Aorta (tissue), 5 donors: Measurements from ENCODE around the gene TMPO. TPM values are rescaled to one million over a fixed set of nuclear protein-coding genes. Genes with fewer than 3 reads are reported as not detected.
"Not testable (repeated sequence)": the region's sequence is repeated elsewhere in the genome, so short reads cannot be mapped to it uniquely, and the experiment has no call there.

ENCODE experiments used
- ATAC-seq: fragments of 200-7000 bp; cut with Tn5 transposase; one replicate; pipeline ENCODE4 v1.9.1; 2022; ENCODE audit warnings: moderate library complexity; ENCODE audit not compliant: low FRiP score
- DNase-seq, 2 donors: peaks; one replicate each; pipeline ENCODE4 v3.0.0-alpha.2; 2020
- H3K27ac ChIP-seq, 2 donors: one replicate each; pipeline ENCODE4 v1.5.1; 2013; ENCODE audit warnings: low read length in 2 of 2, mild to moderate bottlenecking in 2 of 2, moderate library complexity in 2 of 2, control low read depth in 1 of 2, inconsistent platforms in 1 of 2, low read depth in 1 of 2
- H3K27me3 ChIP-seq, 2 donors: one replicate each; pipeline ENCODE4 v1.6.1; 2013; ENCODE audit warnings: control low read depth in 1 of 2, low read length in 1 of 2, mild to moderate bottlenecking in 1 of 2, moderate library complexity in 1 of 2; ENCODE audit not compliant: insufficient read depth in 2 of 2, control insufficient read depth in 1 of 2
- H3K36me3 ChIP-seq, 2 donors: one replicate each; pipeline ENCODE4 v1.6.1; 2013; ENCODE audit warnings: control low read depth in 1 of 2, low read length in 1 of 2, mild to moderate bottlenecking in 1 of 2; ENCODE audit not compliant: insufficient read depth in 2 of 2, control insufficient read depth in 1 of 2
- H3K4me1 ChIP-seq, 2 donors: one replicate each; pipeline ENCODE4 v1.6.1; 2013; ENCODE audit warnings: low read length in 2 of 2, control low read depth in 1 of 2, mild to moderate bottlenecking in 1 of 2, moderate library complexity in 1 of 2; ENCODE audit not compliant: insufficient read depth in 2 of 2, control insufficient read depth in 1 of 2
- H3K4me3 ChIP-seq, 2 donors: one replicate each; pipeline ENCODE4 v1.5.1; 2013; ENCODE audit warnings: low read length in 2 of 2, control low read depth in 1 of 2, mild to moderate bottlenecking in 1 of 2
- H3K9me3 ChIP-seq: one replicate; pipeline ENCODE4 v1.6.1; 2013; ENCODE audit warnings: mild to moderate bottlenecking, low read length; ENCODE audit not compliant: control insufficient read depth
- WGBS, 2 donors: extraction: QIAGEN DNeasy Blood & Tissue Kit; methylation state at CpG; one replicate each; pipeline ENCODE4 v1.1.7; 2013; 5-methylcytosine and 5-hydroxymethylcytosine counted together
- intact Hi-C, 2 donors: fragments of 100-400 bp; cut with DNase I; formaldehyde crosslinking; loops; one replicate each; pipeline versions ENCODE4 v1.14.2 to v1.15.0; 2022
- polyA plus RNA-seq, 2 donors: library from polyadenylated mRNA; stranded (reverse); fragments of 200-250 nt; gene quantifications; one replicate each; pipeline ENCODE4 v1.2.3, GENCODE V29; 2013
- total RNA-seq, 2 donors: library from RNA; stranded (reverse); fragmentation: NEBNext Ultra II Directional; extraction: Animal tissue kit (Norgen Biotek cat#: 25700); gene quantifications; one replicate each; pipeline ENCODE4 v1.2.1, GENCODE V29; 2021
- donor health status: healthy with polysubstance abuse.
- donor health status: Bipolar disorder and iron deficiency.
- donor health status: DM: no; HTN: no; CAD: no.
- donor health status: DM: no; HTN: no; CAD: no.
- donor health status: DM: yes; HTN: yes; CAD: no.

TMPO gene
- total and polyA plus RNA-seq, 4 donors, result 15.2 to 48.3 (median 25.7) TPM

DNA sequence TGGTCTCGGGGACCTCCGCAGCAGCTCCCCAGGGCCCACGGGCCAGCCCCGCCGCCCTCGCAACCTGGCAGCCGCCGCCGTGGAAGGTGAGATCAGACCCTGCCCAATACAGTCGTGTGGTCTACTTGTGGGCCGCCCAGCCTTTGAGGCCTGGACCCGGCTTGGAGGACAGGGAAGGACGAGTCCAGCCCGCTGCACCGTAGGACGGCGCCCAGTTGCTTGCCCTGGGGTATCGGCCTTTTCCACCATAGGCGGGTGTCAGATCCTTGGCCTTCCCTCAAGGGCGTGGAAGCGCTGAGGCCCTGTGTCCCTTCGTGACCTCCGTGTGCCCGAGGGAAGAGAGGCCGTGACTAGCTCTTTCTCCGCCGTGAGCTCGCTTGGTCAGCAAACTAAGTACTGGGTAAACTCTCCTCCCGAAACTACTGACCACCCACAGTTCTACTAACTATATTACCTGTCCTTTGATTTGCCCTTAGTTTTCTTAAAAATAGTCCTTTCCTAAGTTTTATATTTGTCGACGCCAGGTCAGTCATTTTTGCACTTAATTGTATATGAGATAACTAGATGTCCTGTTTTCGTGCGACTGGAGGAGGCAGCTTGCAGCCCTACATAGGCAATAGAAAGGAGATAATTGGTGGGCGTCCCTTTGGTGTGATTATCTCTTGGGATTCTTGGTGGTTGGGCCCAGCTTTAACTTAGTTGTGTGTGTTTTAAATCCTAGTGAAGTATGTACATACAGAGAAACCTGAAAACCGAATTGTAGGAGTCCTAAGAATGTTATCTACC is 78.9 kb downstream of the TMPO start:
- H3K4me1 ChIP-seq, result no peaks in the 10 kb centered on the region
- H3K27ac ChIP-seq, result peak overlapping the region; percentile 69 to 93
- intact Hi-C loops, result loop anchor here (5.0 to 10.0 kb wide), 2 partner anchors 51 to 177 kb away; partner anchors contain the start of genes APAF1 (in 1 of the 2) and IKBIP (in 1 of the 2)
- no peaks in the 10 kb centered on the region for H3K9me3 ChIP-seq
- peak overlapping the region; percentile 38 to 98 for H3K4me3 ChIP-seq
- no peaks in the 10 kb centered on the region for H3K36me3 ChIP-seq
- WGBS, 2 donors, result 0% methylated on average over 35 of the region's 35 CpGs
- no peaks in the 10 kb centered on the region for H3K27me3 ChIP-seq
- ATAC-seq, result peak; percentile 78
- peak; percentile 68 to 81 for DNase-seq

DNA sequence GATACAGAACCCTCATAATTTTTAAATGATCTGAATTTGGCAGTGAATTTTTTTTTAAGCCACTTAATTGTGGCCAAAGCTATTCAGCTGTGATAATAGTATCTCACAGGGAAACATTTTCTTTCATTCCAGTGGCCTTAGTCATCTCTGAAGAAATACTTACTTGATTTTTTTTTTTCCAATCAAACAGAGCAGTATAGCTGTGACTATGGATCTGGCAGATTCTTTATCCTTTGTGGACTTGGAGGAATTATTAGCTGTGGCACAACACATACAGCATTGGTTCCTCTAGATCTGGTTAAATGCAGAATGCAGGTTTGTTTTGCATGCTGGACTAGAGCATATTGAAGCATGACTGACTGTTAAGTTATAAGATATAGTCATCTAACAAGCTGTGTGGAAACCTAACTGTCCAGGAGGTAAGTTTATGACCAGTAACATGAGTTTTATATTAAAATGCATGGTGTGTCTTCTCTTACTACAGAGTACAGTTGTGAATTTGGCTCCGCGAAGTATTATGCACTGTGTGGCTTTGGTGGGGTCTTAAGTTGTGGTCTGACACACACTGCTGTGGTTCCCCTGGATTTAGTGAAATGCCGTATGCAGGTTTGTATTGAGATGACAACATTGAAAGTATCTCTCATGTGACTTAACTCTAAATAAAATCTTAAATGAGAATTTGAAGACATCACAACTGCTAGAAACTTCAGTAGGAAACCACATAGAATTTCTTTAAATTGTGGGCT is 80.0 kb downstream of the TMPO start:
- peak overlapping the region; percentile 38 to 98 for H3K4me3 ChIP-seq
- DNase-seq, result no peak
- no peaks in the 10 kb centered on the region for H3K9me3 ChIP-seq
- no peak for ATAC-seq
- WGBS, 2 donors, result 49 to 53% methylated on average over 3 of the region's 3 CpGs
- no peaks in the 10 kb centered on the region for H3K27me3 ChIP-seq
- peaks cover 4% of the 10 kb centered on the region in 2 donors for H3K36me3 ChIP-seq
- intact Hi-C loops, result loop anchor here in 1 of 2 donors (10.0 kb wide), 1 partner anchor 49 kb away; the partner anchor contains the start of genes APAF1 and IKBIP
- H3K4me1 ChIP-seq, result no peaks in the 10 kb centered on the region
- no peak overlapping the region for H3K27ac ChIP-seq

DNA sequence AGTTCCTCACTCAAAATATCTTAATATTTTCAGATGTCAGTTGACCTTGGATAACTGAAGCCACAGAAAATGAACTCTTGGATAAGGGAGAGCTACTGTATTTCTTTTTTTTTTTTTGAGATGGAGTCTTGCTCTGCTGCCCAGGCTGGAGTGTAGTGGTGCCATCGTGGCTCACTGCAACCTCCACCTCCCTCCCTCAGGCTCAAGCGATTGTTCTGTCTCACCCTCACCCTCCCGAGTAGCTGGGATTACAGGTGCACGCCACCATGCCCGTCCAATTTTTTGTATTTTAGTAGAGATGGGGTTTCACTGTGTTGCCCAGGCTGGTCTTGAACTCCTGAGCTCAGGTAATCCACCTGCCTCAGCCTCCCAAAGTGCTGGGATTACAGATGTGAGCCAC is 81.9 kb downstream of the TMPO start:
- H3K36me3 ChIP-seq, H3K27me3 ChIP-seq, H3K9me3 ChIP-seq, H3K27ac ChIP-seq, H3K4me3 ChIP-seq, ATAC-seq, DNase-seq, H3K4me1 ChIP-seq: not testable (repeated sequence)
- intact Hi-C loops, result loop anchor here in 1 of 2 donors (10.0 kb wide), 1 partner anchor 47 kb away; the partner anchor contains the start of genes APAF1 and IKBIP
- 89 to 90% methylated on average over 5 of the region's 5 CpGs for WGBS, 2 donors

Other genes starting within 250 kb of the TMPO start
- 100 to 1,000 TPM; 310 to 358 TPM for gene SLC25A3, start 78.1 kb downstream of the TMPO start, total RNA-seq
- gene SLC25A3, start 78.1 kb downstream of the TMPO start, polyA plus RNA-seq, result 100 to 1,000 TPM; 466 to 523 TPM
- 10 to 100 TPM; 18.3 to 27.3 TPM for gene IKBIP, start 129.2 kb downstream of the TMPO start, total RNA-seq
- gene IKBIP, start 129.2 kb downstream of the TMPO start, polyA plus RNA-seq, result 10 to 100 TPM; 15.5 to 15.8 TPM
- 10 to 100 TPM; 14.3 to 30.4 TPM for gene APAF1, start 129.7 kb downstream of the TMPO start, total RNA-seq
- gene APAF1, start 129.7 kb downstream of the TMPO start, polyA plus RNA-seq, result 1 to 10 TPM; 5.6 to 6.1 TPM